Esophagus squamous epithelium (tissue), 5 donors: Measurements from ENCODE around the gene TREM2. TPM values are rescaled to one million over a fixed set of nuclear protein-coding genes. Genes with fewer than 3 reads are reported as not detected.

Experiments
- DNase-seq: peaks from one replicate; lab custom pipeline; 2025; lab: John Stamatoyannopoulos, UW
- H3K27ac ChIP-seq, 4 donors: fragments of 200-600 bp; sonication (generic); one replicate each; pipeline ENCODE4 v1.5.1; 2016 to 2019; ENCODE audit warnings: mild to moderate bottlenecking in 1 of 4
- H3K27me3 ChIP-seq, 4 donors: fragments of 200-600 bp; sonication (generic); 1 replicate in 3 of 4; 2 replicates in 1 of 4; pipeline versions ENCODE4 v1.5.1 to v1.6.0; 2017 to 2021; ENCODE audit warnings: antibody characterized with exemption in 1 of 4
- H3K36me3 ChIP-seq, 3 donors: fragments of 200-600 bp; sonication (generic); one replicate each; pipeline ENCODE4 v1.5.1; 2016 to 2019
- H3K4me1 ChIP-seq, 3 donors: fragments of 200-600 bp; sonication (generic); one replicate each; pipeline ENCODE4 v1.5.1; 2017 to 2019
- H3K4me3 ChIP-seq, 4 donors: fragments of 200-600 bp; sonication (generic); 1 replicate in 3 of 4; 2 replicates in 1 of 4; pipeline ENCODE4 v1.5.1; 2016 to 2019; ENCODE audit warnings: mild to moderate bottlenecking in 2 of 4, moderate library complexity in 1 of 4
- H3K9me3 ChIP-seq, 3 donors: fragments of 200-600 bp; sonication (generic); one replicate each; pipeline ENCODE4 v1.5.1; 2016 to 2019
- CTCF ChIP-seq, 6 experiments: fragments of 450-650 bp in 4 of 6; fragments of 200-600 bp in 2 of 6; sonication (generic) in 2 of 6; IDR thresholded peaks; one replicate each; pipeline ENCODE4 v1.5.1; 2016 to 2019; ENCODE audit warnings: antibody characterized with exemption in 6 of 6, mild to moderate bottlenecking in 4 of 6, moderate library complexity in 4 of 6
- POLR2A ChIP-seq, 4 donors: fragments of 450-650 bp; IDR thresholded peaks; one replicate each; pipeline ENCODE4 v1.6.1; 2017; ENCODE audit warnings: antibody characterized with exemption in 4 of 4, mild to moderate bottlenecking in 4 of 4, moderate library complexity in 3 of 4
- WGBS, 2 donors: methylation state at CpG; one replicate each; pipeline ENCODE4 v1.1.5; 2018; 5-methylcytosine and 5-hydroxymethylcytosine counted together
- intact Hi-C: fragments of 100-400 bp; cut with DNase I; formaldehyde crosslinking; loops from one replicate; pipeline ENCODE4 v1.15.0; 2022
- total RNA-seq, 4 donors: library from RNA; depleted of rRNA; stranded (reverse); fragments of >200 nt; gene quantifications; one replicate each; pipeline ENCODE4 v1.1.0, GENCODE V29; 2016
- donor health status: DM: yes; HTN: yes; CAD: no.

The TREM2 gene
- total RNA-seq, 4 donors from 2014 or later, result 0.70 to 7.3 (median 0.95) TPM; not detected in 1

GRCh38 chr6:41170547-41171160, 7.7 kb upstream of the TREM2 start:
- WGBS, 2 donors, result 65 to 68% methylated on average over 4 of the region's 4 CpGs
- intact Hi-C loops, result no loop called here
- no peak overlapping the region for H3K4me3 ChIP-seq
- H3K9me3 ChIP-seq, result no peaks in the 10 kb centered on the region
- H3K27me3 ChIP-seq, result peaks cover 0 to 24% (median 0%) of the 10 kb centered on the region in 4 donors
- TF ChIP-seq POLR2A (IDR thresholded peaks at IDR 0.05), result no peak
- no peak for TF ChIP-seq CTCF (IDR thresholded peaks at IDR 0.05)
- H3K4me1 ChIP-seq, result no peaks in the 10 kb centered on the region
- H3K36me3 ChIP-seq, result no peaks in the 10 kb centered on the region
- no peak for DNase-seq
- H3K27ac ChIP-seq, result no peak overlapping the region

- H3K36me3 ChIP-seq, result no peaks in the 10 kb centered on the region
- H3K4me3 ChIP-seq, result no peak overlapping the region
- no peak for DNase-seq
- intact Hi-C loops, result loop anchor here (10.0 kb wide), 1 partner anchor 63 kb away; no protein-coding TSS in a partner anchor
- H3K27ac ChIP-seq, result no peak overlapping the region
- no peaks in the 10 kb centered on the region for H3K9me3 ChIP-seq
- no peak for TF ChIP-seq POLR2A (IDR thresholded peaks at IDR 0.05)
- TF ChIP-seq CTCF (IDR thresholded peaks at IDR 0.05), result no peak
- WGBS, 2 donors, result 65 to 67% methylated on average over 3 to 5 of the region's 5 CpGs
- no peaks in the 10 kb centered on the region for H3K4me1 ChIP-seq
- peaks cover 0 to 25% (median 0%) of the 10 kb centered on the region in 4 donors for H3K27me3 ChIP-seq
Observed at GRCh38 chr6:41167173-41167963, 4.5 kb upstream of the TREM2 start.

- DNase-seq, result no peak
- intact Hi-C loops, result loop anchor here (10.0 kb wide), 1 partner anchor 60 kb away; no protein-coding TSS in a partner anchor
- WGBS, 2 donors, result 72 to 82% methylated on average over 4 of the region's 4 CpGs
- Histone ChIP-seq H3K4me1 (peaks cover 0 to 1% (median 0%) of the 10 kb centered on the region in 3 donors), H3K9me3 (no peaks in the 10 kb centered on the region), H3K27me3 (peaks cover 0 to 18% (median 0%) of the 10 kb centered on the region in 4 donors), H3K36me3 (no peaks in the 10 kb centered on the region), H3K4me3 (no peak overlapping the region), H3K27ac (no peak overlapping the region)
- no peak for TF ChIP-seq CTCF (IDR thresholded peaks at IDR 0.05)
- no peak for TF ChIP-seq POLR2A (IDR thresholded peaks at IDR 0.05)
Observed at GRCh38 chr6:41164551-41165120, 1.7 kb upstream of the TREM2 start.

GRCh38 chr6:41163419-41163717, 452 bp upstream of the TREM2 start:
- 100% methylated on average over 1 of the region's 1 CpG; no CpG with 5 or more reads in 1 of the 2 donors for WGBS, 2 donors
- Histone ChIP-seq H3K4me3 (no peak overlapping the region), H3K27ac (no peak overlapping the region), H3K36me3 (no peaks in the 10 kb centered on the region), H3K4me1 (peaks cover 0 to 7% (median 0%) of the 10 kb centered on the region in 3 donors), H3K9me3 (no peaks in the 10 kb centered on the region), H3K27me3 (peaks cover 0 to 28% (median 0%) of the 10 kb centered on the region in 4 donors)
- DNase-seq, result no peak
- intact Hi-C loops, result loop anchor here (10.0 kb wide), 1 partner anchor 59 kb away; no protein-coding TSS in a partner anchor
- TF ChIP-seq POLR2A (IDR thresholded peaks at IDR 0.05) (no peak), CTCF (IDR thresholded peaks at IDR 0.05) (no peak)
